CD4-positive, alpha-beta T cell (primary cell): ENCODE measurements around the gene DPH7. TPM values are rescaled to one million over a fixed set of nuclear protein-coding genes. Genes with fewer than 3 reads are reported as not detected.
A peak's percentile ranks its signal among the peaks of the same experiment; 100 is the strongest.

Source experiments
- ATAC-seq: fragments of 200-7000 bp; cut with Tn5 transposase; one replicate; pipeline ENCODE4 v1.10.0; 2022; ENCODE audit warnings: mild to moderate bottlenecking; ENCODE audit not compliant: poor library complexity
- CTCF ChIA-PET: fragments of 350-600 bp; sonication (Branson Sonifier 250); formaldehyde crosslinking; loops from one replicate; lab custom pipeline; 2021; ENCODE audit warnings: antibody characterized with exemption, inconsistent platforms; lab: Charles Lee
- POLR2A ChIA-PET: fragments of 350-600 bp; sonication (Branson Sonifier 250); formaldehyde crosslinking; loops from one replicate; lab custom pipeline; 2021; ENCODE audit warnings: antibody characterized with exemption, inconsistent platforms; lab: Charles Lee
- DNase-seq, 14 experiments: peaks; one replicate each; pipeline ENCODE4 v3.0.0-alpha.2; 2013 to 2020; ENCODE audit warnings: mixed read lengths in 2 of 14
- H3K27ac ChIP-seq, 2 donors: one replicate each; pipeline versions ENCODE4 v1.5.1 to v1.7.0; 2013; ENCODE audit warnings: low read length in 2 of 2, low read depth in 1 of 2, mild to moderate bottlenecking in 1 of 2
- H3K27me3 ChIP-seq, 2 experiments: 1 replicate in 1 of 2; 2 replicates in 1 of 2; pipeline versions ENCODE4 v1.6.1 to v1.7.0; 2013; ENCODE audit warnings: low read length in 2 of 2, control low read depth in 1 of 2, mild to moderate bottlenecking in 1 of 2, moderate library complexity in 1 of 2; ENCODE audit not compliant: insufficient read depth in 2 of 2, control insufficient read depth in 1 of 2
- H3K36me3 ChIP-seq: one replicate; pipeline ENCODE4 v1.6.1; 2013; ENCODE audit warnings: low read length, control low read depth; ENCODE audit not compliant: insufficient read depth
- H3K4me1 ChIP-seq: one replicate; pipeline ENCODE4 v1.6.1; 2013; ENCODE audit warnings: low read length, control low read depth; ENCODE audit not compliant: insufficient read depth
- H3K4me3 ChIP-seq: one replicate; pipeline ENCODE4 v1.5.1; 2013; ENCODE audit warnings: mild to moderate bottlenecking, low read length, moderate library complexity
- H3K9me3 ChIP-seq, 2 experiments: 1 replicate in 1 of 2; 2 replicates in 1 of 2; pipeline versions ENCODE4 v1.6.1 to v1.7.0; 2013; ENCODE audit warnings: low read length in 2 of 2, mild to moderate bottlenecking in 2 of 2, control low read depth in 1 of 2, moderate library complexity in 1 of 2; ENCODE audit not compliant: control insufficient read depth in 1 of 2, insufficient read depth in 1 of 2
- H3K27ac Mint-ChIP-seq: one replicate; pipeline ENCODE4 v1.8.0; 2020; ENCODE audit warnings: mixed read lengths
- H3K27me3 Mint-ChIP-seq: one replicate; pipeline ENCODE4 v1.8.0; 2021; ENCODE audit warnings: mixed read lengths
- H3K36me3 Mint-ChIP-seq: one replicate; pipeline ENCODE4 v1.8.0; 2021; ENCODE audit warnings: low read depth, mixed read lengths
- H3K4me1 Mint-ChIP-seq: one replicate; pipeline ENCODE4 v1.8.0; 2021; ENCODE audit warnings: low read depth, mixed read lengths
- H3K4me3 Mint-ChIP-seq: one replicate; pipeline ENCODE4 v1.8.0; 2020; ENCODE audit warnings: mild to moderate bottlenecking, mixed read lengths
- H3K9me3 Mint-ChIP-seq: one replicate; pipeline ENCODE4 v1.8.0; 2020; ENCODE audit warnings: mixed read lengths
- CTCF ChIP-seq: fragments of 200-600 bp; IDR thresholded peaks from one replicate; pipeline ENCODE4 v1.8.0; 2022; ENCODE audit warnings: antibody characterized with exemption, mild to moderate bottlenecking
- intact Hi-C, 2 experiments: fragments of 100-400 bp; cut with DNase I in 1 of 2; cut with micrococcal nuclease in 1 of 2; formaldehyde crosslinking; loops; one replicate each; pipeline versions ENCODE4 v1.15.1 to v1.9.0; 2023 to 2025; cut with DNase I, micrococcal nuclease
- total RNA-seq, 174 experiments: library from RNA in 2 of 174; stranded (reverse) in 2 of 174; gene quantifications; one replicate each; pipeline ENCODE4 v1.2.3 and lab custom pipeline; 2021 to 2026

The DPH7 gene
- total RNA-seq, 2 experiments from 2014 or later, result 36.4 to 36.8 TPM

GRCh38 chr9:137550231-137550621 is 28.5 kb downstream of the DPH7 start, which contains the start of gene PNPLA7:
PNPLA7 (minus strand) TSS chr9:137550402; CDS start chr9:137550197, 205 bp downstream.
- Mint-ChIP-seq H3K9me3 (no peaks in the 10 kb centered on the region), H3K27ac (peak within 1 kb of the TSS; percentile 91), H3K27me3 (no peaks in the 10 kb centered on the region), H3K36me3 (peaks cover 20% of the 10 kb centered on the region), H3K4me1 (peaks cover 16% of the 10 kb centered on the region), H3K4me3 (peak within 1 kb of the TSS; percentile 99)
- ChIA-PET CTCF (interaction anchor here (0.6 to 1.6 kb wide), 2 partner anchors 29 to 1416 kb away, joined by 3 to 5 read pairs; partner anchors contain the start of gene DPH7), POLR2A (interaction anchor here (0.8 to 1.4 kb wide), 2 partner anchors 70 to 127 kb away, joined by 4 read pairs; partner anchors contain the start of genes EXD3 and NOXA1)
- Histone ChIP-seq H3K4me1 (peaks cover 18% of the 10 kb centered on the region), H3K27me3 (no peaks in the 10 kb centered on the region), H3K4me3 (peak within 1 kb of the TSS; percentile 63), H3K36me3 (peaks cover 8% of the 10 kb centered on the region), H3K27ac (peak within 1 kb of the TSS in 1 of 2 donors; percentile 46), H3K9me3 (no peaks in the 10 kb centered on the region)
- peak; percentile 47 for ATAC-seq
- peak; percentile 33 to 77 (median 58) for DNase-seq
- intact Hi-C loops, result loop anchor here in 1 of 2 experiments (1.0 to 2.0 kb wide), 2 partner anchors 55 to 95 kb away; partner anchors contain the start of gene ARRDC1
- no peak for TF ChIP-seq CTCF

GRCh38 chr9:137547687-137548543 is 30.8 kb downstream of the DPH7 start:
- H3K4me3 Mint-ChIP-seq, result peak overlapping the region; percentile 82
- no peak overlapping the region for H3K27ac Mint-ChIP-seq
- peaks cover 18% of the 10 kb centered on the region for H3K4me1 ChIP-seq

GRCh38 chr9:137545123-137545522 is 33.6 kb downstream of the DPH7 start:
- H3K9me3 ChIP-seq, result no peaks in the 10 kb centered on the region
- no peaks in the 10 kb centered on the region for H3K36me3 ChIP-seq
- TF ChIP-seq CTCF, result no peak
- no peak overlapping the region for H3K27ac ChIP-seq
- peaks cover 6% of the 10 kb centered on the region for H3K4me1 ChIP-seq
- no peak overlapping the region for H3K4me3 ChIP-seq
- no peaks in the 10 kb centered on the region for H3K27me3 ChIP-seq
- Mint-ChIP-seq H3K36me3 (peaks cover under 1% of the 10 kb centered on the region), H3K4me1 (peaks cover 7% of the 10 kb centered on the region), H3K4me3 (no peak overlapping the region), H3K9me3 (no peaks in the 10 kb centered on the region), H3K27ac (no peak overlapping the region), H3K27me3 (no peaks in the 10 kb centered on the region)
- ChIA-PET POLR2A (no interaction called here), CTCF (no interaction called here)
- peak in 1 of 14 experiments; percentile 11 for DNase-seq
- ATAC-seq, result no peak
- intact Hi-C loops, result no loop called here

More at GRCh38 chr9:137547687-137548543, 30.8 kb downstream of the DPH7 start:
- H3K9me3 Mint-ChIP-seq, result no peaks in the 10 kb centered on the region
- ChIA-PET CTCF (no interaction called here), POLR2A (no interaction called here)
- no peak for TF ChIP-seq CTCF
- ATAC-seq (no peak), DNase-seq (peak in 1 of 14 experiments; percentile 17)
- peaks cover 16% of the 10 kb centered on the region for H3K4me1 Mint-ChIP-seq
- Histone ChIP-seq H3K36me3 (no peaks in the 10 kb centered on the region), H3K27me3 (no peaks in the 10 kb centered on the region), H3K27ac (no peak overlapping the region), H3K4me3 (no peak overlapping the region), H3K9me3 (no peaks in the 10 kb centered on the region)
- peaks cover 9% of the 10 kb centered on the region for H3K36me3 Mint-ChIP-seq
- intact Hi-C loops, result no loop called here
- H3K27me3 Mint-ChIP-seq, result no peaks in the 10 kb centered on the region
